GM18517 (cell line): ENCODE results near the gene AHSA1.

Experiments used
- ATAC-seq: cut with Tn5 transposase; IDR thresholded peaks from one replicate; pipeline ENCODE4 v1.9.1; 2021; ENCODE audit warnings: mild to moderate bottlenecking, moderate library complexity; ENCODE audit not compliant: unreplicated experiment

The AHSA1 gene

GRCh38 chr14:77507762-77508161, 49.9 kb downstream of the AHSA1 start:
- ATAC-seq, result no peak

DNA sequence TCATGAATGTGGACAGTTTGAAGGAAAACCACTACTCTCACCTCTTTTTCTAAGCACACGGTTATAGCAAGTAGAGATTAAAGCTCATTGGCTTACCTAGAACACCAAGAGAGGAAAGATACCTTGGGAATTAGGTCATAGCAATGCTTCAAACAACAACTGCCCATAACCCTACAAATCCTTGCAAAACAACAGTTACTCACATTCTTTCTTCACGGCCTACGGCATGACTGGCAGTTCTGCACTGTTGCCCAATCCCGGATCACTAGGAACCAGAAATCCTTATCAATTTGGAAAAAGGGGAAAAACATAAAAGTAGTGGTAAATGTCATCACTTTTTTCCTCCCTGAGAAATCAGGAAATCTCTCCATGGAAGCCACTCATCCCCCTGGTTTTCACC, 50.4 kb downstream of the AHSA1 start:
- no peak for ATAC-seq

DNA sequence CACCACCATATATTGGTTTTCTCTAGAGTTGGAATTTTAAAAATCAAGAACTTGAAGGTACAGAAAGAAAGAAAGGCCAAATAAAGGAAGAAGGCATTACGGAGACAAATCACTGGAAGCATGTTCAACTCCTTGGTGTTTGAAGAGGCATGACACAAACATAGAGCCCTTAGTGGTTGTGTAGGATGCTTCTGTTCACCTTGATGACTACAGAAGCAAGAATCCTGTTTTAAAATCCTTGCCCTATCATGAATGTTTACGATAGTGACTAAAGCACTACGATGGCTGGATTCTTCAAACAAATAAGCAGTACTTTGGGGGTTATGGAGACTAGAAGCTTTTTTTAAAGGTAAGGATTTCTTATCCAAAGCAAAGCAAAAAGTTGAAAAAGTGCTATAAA, 51.0 kb downstream of the AHSA1 start:
- ATAC-seq, result no peak

DNA sequence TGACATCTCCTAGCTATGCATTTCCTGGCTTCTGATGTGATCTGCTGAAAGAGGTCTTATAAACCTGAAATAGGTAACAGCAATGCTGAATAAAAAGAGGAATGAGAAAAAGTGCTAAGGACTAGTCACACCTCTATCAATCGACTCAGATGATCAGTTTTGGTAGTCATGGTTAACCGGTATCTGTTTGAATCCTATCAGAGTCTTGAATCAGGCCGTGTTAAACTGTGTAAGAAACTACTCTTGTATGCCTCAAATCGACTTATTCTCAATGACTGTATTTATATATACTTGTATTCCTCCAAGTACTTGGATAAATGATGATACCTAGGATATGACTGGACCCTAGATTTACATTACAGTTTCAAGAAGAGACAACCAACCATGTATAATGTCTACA, 51.5 kb downstream of the AHSA1 start:
- ATAC-seq, result no peak

GRCh38 chr14:77511486-77512162, 53.7 kb downstream of the AHSA1 start:
- no peak for ATAC-seq

DNA sequence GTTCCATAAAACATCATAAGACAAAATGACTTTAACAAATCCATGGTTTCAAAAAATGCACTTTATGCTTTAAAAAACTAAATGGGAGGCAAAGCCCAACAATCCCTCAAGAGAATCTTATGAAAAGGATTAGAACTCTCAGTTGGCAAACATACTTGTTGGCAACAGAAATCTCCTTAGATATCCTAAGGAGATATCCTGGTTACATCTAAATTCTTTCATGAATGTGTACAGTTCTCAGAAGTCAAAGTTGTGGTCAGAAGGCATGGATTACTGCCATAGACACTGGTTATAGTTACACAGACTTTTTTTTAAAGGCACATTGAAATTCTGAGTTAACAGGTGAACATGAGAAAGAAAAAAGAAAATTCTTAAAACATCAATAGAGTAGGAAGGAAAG, 58.2 kb downstream of the AHSA1 start:
- ATAC-seq, result no peak
